IPS-15b (cell line): ENCODE results near the gene DGCR2.

Source experiments
- H3K27me3 ChIP-seq: one replicate; pipeline ENCODE4 v1.6.1; 2013; ENCODE audit warnings: low read length; ENCODE audit not compliant: control insufficient read depth, insufficient read depth
- H3K36me3 ChIP-seq: one replicate; pipeline ENCODE4 v1.6.1; 2013; ENCODE audit warnings: low read length; ENCODE audit not compliant: control insufficient read depth, insufficient read depth
- H3K4me1 ChIP-seq: one replicate; pipeline ENCODE4 v1.6.1; 2013; ENCODE audit warnings: mild to moderate bottlenecking, low read length; ENCODE audit not compliant: control insufficient read depth, insufficient read depth
- H3K4me3 ChIP-seq: one replicate; pipeline ENCODE4 v1.5.1; 2013; ENCODE audit warnings: low read depth, low read length
- H3K9ac ChIP-seq: one replicate; pipeline ENCODE4 v1.6.1; 2013; ENCODE audit warnings: low read depth, mild to moderate bottlenecking, low read length
- H3K9me3 ChIP-seq: one replicate; pipeline ENCODE4 v1.6.1; 2013; ENCODE audit warnings: mild to moderate bottlenecking, low read length; ENCODE audit not compliant: control insufficient read depth, insufficient read depth

DGCR2 gene

GRCh38 chr22:19066531-19067271 is 55.5 kb downstream of the DGCR2 start:
- H3K4me3 ChIP-seq: no peak overlapping the region
- no peak overlapping the region for H3K9ac ChIP-seq
- H3K27me3 ChIP-seq: no peaks in the 10 kb centered on the region
- no peaks in the 10 kb centered on the region for H3K4me1 ChIP-seq
- H3K9me3 ChIP-seq: no peaks in the 10 kb centered on the region
- H3K36me3 ChIP-seq: peaks cover 41% of the 10 kb centered on the region

GRCh38 chr22:19065929-19066328 is 56.3 kb downstream of the DGCR2 start:
- H3K9ac ChIP-seq: no peak overlapping the region
- H3K27me3 ChIP-seq: no peaks in the 10 kb centered on the region
- H3K36me3 ChIP-seq: peaks cover 49% of the 10 kb centered on the region
- H3K4me1 ChIP-seq: no peaks in the 10 kb centered on the region
- no peaks in the 10 kb centered on the region for H3K9me3 ChIP-seq
- H3K4me3 ChIP-seq: no peak overlapping the region

GRCh38 chr22:19065298-19065859 is 56.8 kb downstream of the DGCR2 start:
- Histone ChIP-seq H3K36me3 (peaks cover 52% of the 10 kb centered on the region), H3K9me3 (no peaks in the 10 kb centered on the region), H3K27me3 (no peaks in the 10 kb centered on the region), H3K9ac (no peak overlapping the region), H3K4me3 (no peak overlapping the region), H3K4me1 (no peaks in the 10 kb centered on the region)

GRCh38 chr22:19064354-19065054 is 57.7 kb downstream of the DGCR2 start:
- no peak overlapping the region for H3K4me3 ChIP-seq
- no peak overlapping the region for H3K9ac ChIP-seq
- no peaks in the 10 kb centered on the region for H3K27me3 ChIP-seq
- H3K9me3 ChIP-seq: no peaks in the 10 kb centered on the region
- peaks cover 52% of the 10 kb centered on the region for H3K36me3 ChIP-seq
- H3K4me1 ChIP-seq: no peaks in the 10 kb centered on the region

- Histone ChIP-seq H3K9me3 (no peaks in the 10 kb centered on the region), H3K4me3 (no peak overlapping the region), H3K27me3 (no peaks in the 10 kb centered on the region), H3K9ac (no peak overlapping the region), H3K4me1 (no peaks in the 10 kb centered on the region), H3K36me3 (peaks cover 59% of the 10 kb centered on the region)
Observed at GRCh38 chr22:19063581-19064353, 58.4 kb downstream of the DGCR2 start.

- Histone ChIP-seq H3K36me3 (peaks cover 61% of the 10 kb centered on the region), H3K4me1 (no peaks in the 10 kb centered on the region), H3K9ac (no peak overlapping the region), H3K27me3 (no peaks in the 10 kb centered on the region), H3K4me3 (no peak overlapping the region), H3K9me3 (no peaks in the 10 kb centered on the region)
Observed at GRCh38 chr22:19062943-19063308, 59.3 kb downstream of the DGCR2 start.

- Histone ChIP-seq H3K4me3 (no peak overlapping the region), H3K9ac (no peak overlapping the region), H3K27me3 (no peaks in the 10 kb centered on the region), H3K36me3 (peaks cover 62% of the 10 kb centered on the region), H3K9me3 (no peaks in the 10 kb centered on the region), H3K4me1 (no peaks in the 10 kb centered on the region)
Observed at GRCh38 chr22:19062139-19062942, 59.9 kb downstream of the DGCR2 start.

- Histone ChIP-seq H3K4me1 (no peaks in the 10 kb centered on the region), H3K9ac (no peak overlapping the region), H3K9me3 (no peaks in the 10 kb centered on the region), H3K4me3 (no peak overlapping the region), H3K36me3 (peaks cover 63% of the 10 kb centered on the region), H3K27me3 (no peaks in the 10 kb centered on the region)
Observed at GRCh38 chr22:19061471-19062138, 60.6 kb downstream of the DGCR2 start.

GRCh38 chr22:19060356-19061009 is 61.7 kb downstream of the DGCR2 start:
- Histone ChIP-seq H3K4me1 (no peaks in the 10 kb centered on the region), H3K4me3 (no peak overlapping the region), H3K36me3 (peaks cover 67% of the 10 kb centered on the region), H3K27me3 (no peaks in the 10 kb centered on the region), H3K9ac (no peak overlapping the region), H3K9me3 (no peaks in the 10 kb centered on the region)

GRCh38 chr22:19059481-19060278 is 62.5 kb downstream of the DGCR2 start:
- no peaks in the 10 kb centered on the region for H3K4me1 ChIP-seq

More at GRCh38 chr22:19059481-19060278, 62.5 kb downstream of the DGCR2 start:
- peaks cover 60% of the 10 kb centered on the region for H3K36me3 ChIP-seq
- no peak overlapping the region for H3K4me3 ChIP-seq
- H3K27me3 ChIP-seq: no peaks in the 10 kb centered on the region
- no peak overlapping the region for H3K9ac ChIP-seq
- no peaks in the 10 kb centered on the region for H3K9me3 ChIP-seq
